ENCODE measurements around the gene THRB. TPM values are rescaled to one million over a fixed set of nuclear protein-coding genes. Genes with fewer than 3 reads are reported as not detected.
A peak's percentile ranks its signal among the peaks of the same experiment; 100 is the strongest.

The THRB gene
- total RNA-seq, 1 donor from 2014 or later, result 3.1 TPM

- DNase-seq (ENCODE audit: low read depth), result peak; percentile 94
- Histone ChIP-seq H3K36me3 (ENCODE audit: control insufficient read depth, insufficient read depth, low read length) (no peaks in the 10 kb centered on the region), H3K27me3 (ENCODE audit: control insufficient read depth, insufficient read depth, low read length) (no peaks in the 10 kb centered on the region), H3K4me3 (ENCODE audit: low read depth, low read length) (no peak overlapping the region)
- TF ChIP-seq CTCF (IDR thresholded peaks at IDR 0.05; ENCODE audit: insufficient read depth, low read length, poor library complexity, severe bottlenecking), result peak; percentile 25
Measured at GRCh38 chr3:24365168-24365567, 129.5 kb downstream of the THRB start.

- TF ChIP-seq CTCF (IDR thresholded peaks at IDR 0.05; ENCODE audit: insufficient read depth, low read length, poor library complexity, severe bottlenecking), result no peak
- H3K36me3 ChIP-seq (ENCODE audit: control insufficient read depth, insufficient read depth, low read length), result no peaks in the 10 kb centered on the region
- no peak overlapping the region for H3K4me3 ChIP-seq (ENCODE audit: low read depth, low read length)
- DNase-seq (ENCODE audit: low read depth), result no peak
- no peaks in the 10 kb centered on the region for H3K27me3 ChIP-seq (ENCODE audit: control insufficient read depth, insufficient read depth, low read length)
Measured at GRCh38 chr3:24364359-24364758, 130.3 kb downstream of the THRB start.

DNA sequence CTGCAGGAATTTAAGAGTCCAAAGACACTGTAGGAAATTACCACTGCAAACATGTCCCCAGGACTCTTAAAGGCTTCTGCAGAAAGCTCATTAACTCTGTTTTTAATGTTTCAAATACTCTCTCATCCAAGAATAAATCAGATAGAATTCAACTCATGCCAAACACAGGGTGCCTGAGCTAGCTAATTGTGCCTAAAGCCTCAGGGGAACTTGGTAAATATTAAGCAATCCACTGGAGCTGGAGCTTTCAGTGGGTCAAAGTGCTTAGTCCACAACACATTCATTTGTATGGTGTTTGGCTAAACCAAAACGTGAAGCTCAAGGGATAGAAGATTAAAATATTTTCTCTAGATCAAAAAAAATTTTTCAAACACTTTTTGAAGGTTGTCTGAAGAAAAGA, 131.4 kb downstream of the THRB start:
- DNase-seq (ENCODE audit: low read depth), result no peak
- no peaks in the 10 kb centered on the region for H3K36me3 ChIP-seq (ENCODE audit: control insufficient read depth, insufficient read depth, low read length)
- H3K27me3 ChIP-seq (ENCODE audit: control insufficient read depth, insufficient read depth, low read length), result no peaks in the 10 kb centered on the region
- H3K4me3 ChIP-seq (ENCODE audit: low read depth, low read length), result no peak overlapping the region
- TF ChIP-seq CTCF (IDR thresholded peaks at IDR 0.05; ENCODE audit: insufficient read depth, low read length, poor library complexity, severe bottlenecking), result no peak

DNA sequence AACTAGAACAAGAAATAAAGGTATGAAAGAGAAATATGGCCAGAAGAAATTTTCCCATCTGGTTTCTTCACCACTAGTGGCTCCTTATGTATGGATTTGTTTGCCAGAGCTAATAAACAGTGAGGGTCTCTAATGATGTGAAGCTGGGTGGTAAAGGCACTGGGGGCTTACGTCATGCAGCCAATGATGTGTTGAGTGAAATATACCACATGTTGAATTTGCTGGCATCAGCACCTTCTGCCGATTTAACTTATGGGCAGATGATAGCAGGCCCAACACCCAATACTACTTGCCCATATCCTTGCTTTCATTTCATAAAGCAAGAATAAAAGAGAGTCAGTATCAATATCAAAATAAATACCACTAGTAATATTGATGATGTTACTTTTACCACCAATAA, 133.0 kb downstream of the THRB start:
- no peaks in the 10 kb centered on the region for H3K36me3 ChIP-seq (ENCODE audit: control insufficient read depth, insufficient read depth, low read length)
- DNase-seq (ENCODE audit: low read depth), result no peak

DNA sequence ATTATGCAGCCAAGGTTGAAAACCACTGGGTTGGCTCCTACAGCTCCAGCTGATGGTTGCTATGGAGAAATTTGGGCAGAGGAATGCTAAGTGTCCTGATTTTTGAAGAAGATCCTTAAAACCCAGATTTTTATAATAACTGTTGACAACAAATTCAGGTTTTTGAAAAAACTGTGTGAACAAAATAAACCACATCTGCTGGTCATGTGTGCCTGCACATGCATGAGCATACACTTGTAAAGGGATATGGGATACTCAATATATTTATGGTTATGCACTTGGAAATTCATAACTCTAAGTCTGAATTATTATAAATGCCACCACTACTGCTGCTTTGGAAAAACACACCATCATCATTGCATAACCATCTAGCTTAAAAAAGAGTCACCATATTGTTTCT, 133.7 kb downstream of the THRB start:
- no peak for TF ChIP-seq CTCF (IDR thresholded peaks at IDR 0.05; ENCODE audit: insufficient read depth, low read length, poor library complexity, severe bottlenecking)
- no peak for DNase-seq (ENCODE audit: low read depth)
- H3K4me3 ChIP-seq (ENCODE audit: low read depth, low read length), result no peak overlapping the region
- no peaks in the 10 kb centered on the region for H3K27me3 ChIP-seq (ENCODE audit: control insufficient read depth, insufficient read depth, low read length)
- no peaks in the 10 kb centered on the region for H3K36me3 ChIP-seq (ENCODE audit: control insufficient read depth, insufficient read depth, low read length)

More for the DNA sequence above, 133.0 kb downstream of the THRB start:
- TF ChIP-seq CTCF (IDR thresholded peaks at IDR 0.05; ENCODE audit: insufficient read depth, low read length, poor library complexity, severe bottlenecking), result no peak
- no peaks in the 10 kb centered on the region for H3K27me3 ChIP-seq (ENCODE audit: control insufficient read depth, insufficient read depth, low read length)
- no peak overlapping the region for H3K4me3 ChIP-seq (ENCODE audit: low read depth, low read length)

DNA sequence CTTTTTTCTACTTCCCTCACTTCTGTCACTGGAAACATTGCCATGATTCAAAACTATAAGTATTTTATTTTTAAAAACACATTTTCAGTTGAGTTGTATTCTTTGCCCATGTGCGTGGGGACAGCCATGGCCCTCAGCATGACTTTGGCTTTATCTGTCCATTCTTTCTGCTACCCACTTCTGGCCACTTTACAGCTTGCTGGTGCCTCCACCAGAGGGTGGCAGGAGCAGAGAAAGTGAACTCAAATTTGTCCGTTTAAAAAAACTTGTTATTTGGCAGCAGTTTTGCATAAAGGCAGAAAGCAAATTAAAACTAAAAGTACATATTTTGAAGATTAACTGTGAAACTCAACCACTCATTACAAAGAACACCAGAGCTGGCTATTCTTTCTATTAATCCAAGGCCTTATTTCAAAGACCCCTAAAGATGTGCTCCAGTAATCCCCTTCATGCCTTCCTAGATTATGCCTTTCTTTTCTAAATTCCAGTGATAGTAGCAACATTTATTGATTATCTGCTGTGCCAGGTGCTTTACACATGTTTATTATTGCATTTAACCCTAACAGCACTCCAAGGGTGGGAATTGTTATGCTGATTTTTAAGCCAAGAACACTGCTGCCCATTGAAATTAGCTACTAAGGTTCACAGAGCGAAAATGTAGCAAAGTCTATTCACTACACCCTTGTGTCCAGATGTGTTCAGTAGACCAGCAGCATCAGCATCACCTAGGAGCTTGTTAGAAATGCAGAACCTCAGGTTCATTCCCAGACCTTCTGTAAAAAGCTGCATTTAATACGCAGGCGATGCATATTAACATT, 134.8 kb downstream of the THRB start:
- Histone ChIP-seq H3K36me3 (ENCODE audit: control insufficient read depth, insufficient read depth, low read length) (no peaks in the 10 kb centered on the region), H3K27me3 (ENCODE audit: control insufficient read depth, insufficient read depth, low read length) (no peaks in the 10 kb centered on the region), H3K4me3 (ENCODE audit: low read depth, low read length) (no peak overlapping the region)
- TF ChIP-seq CTCF (IDR thresholded peaks at IDR 0.05; ENCODE audit: insufficient read depth, low read length, poor library complexity, severe bottlenecking), result peak; percentile 28
- DNase-seq (ENCODE audit: low read depth), result no peak
